ENCODE results near the gene KIF1A.

The KIF1A gene

DNA sequence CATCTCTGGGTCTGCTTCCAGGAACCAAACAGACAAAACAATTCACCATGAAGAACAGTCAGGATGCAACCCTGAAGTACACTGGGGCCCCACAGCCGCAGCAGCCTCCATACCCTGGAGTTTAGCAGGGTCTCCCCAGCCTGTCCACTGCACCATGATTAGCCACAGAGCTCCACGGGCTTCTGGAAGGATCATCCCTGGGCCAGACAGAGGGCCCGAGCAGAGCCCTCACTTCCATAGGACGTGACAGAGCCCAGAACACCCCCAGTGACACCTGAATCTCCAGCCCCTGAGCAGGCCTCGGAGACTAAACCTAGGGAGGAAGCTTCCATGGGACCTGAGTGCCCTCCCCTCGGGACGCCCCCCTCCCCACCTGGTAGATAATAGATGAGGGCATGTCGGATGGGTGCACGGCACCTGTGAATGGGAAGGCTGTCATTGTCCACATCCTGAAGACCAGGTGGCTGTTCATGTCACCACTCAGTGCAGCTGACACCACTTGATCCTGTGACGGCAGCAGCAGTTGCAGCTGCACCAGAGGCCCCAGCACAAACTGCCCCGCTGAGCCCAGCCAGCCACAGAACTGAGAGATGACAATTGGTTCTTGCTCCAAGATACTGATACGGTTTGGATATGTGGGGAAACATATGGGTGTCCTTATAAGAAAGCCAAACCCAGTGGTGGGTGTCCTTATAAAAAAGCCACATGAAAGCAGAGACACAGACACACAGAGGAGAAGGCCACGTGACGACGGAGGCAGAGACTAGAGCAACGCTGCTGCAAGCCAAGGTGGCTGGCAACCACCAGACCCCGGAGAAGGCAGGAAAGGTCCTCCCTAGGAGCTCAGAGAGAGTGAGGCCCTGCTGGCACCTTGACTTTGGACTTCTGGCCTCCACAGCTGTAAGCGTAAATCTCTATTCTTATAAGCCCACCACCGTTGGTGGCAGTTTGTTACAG lies 23.2 kb downstream of the KIF1A start:
- TF ChIP-seq, protein P1, sequence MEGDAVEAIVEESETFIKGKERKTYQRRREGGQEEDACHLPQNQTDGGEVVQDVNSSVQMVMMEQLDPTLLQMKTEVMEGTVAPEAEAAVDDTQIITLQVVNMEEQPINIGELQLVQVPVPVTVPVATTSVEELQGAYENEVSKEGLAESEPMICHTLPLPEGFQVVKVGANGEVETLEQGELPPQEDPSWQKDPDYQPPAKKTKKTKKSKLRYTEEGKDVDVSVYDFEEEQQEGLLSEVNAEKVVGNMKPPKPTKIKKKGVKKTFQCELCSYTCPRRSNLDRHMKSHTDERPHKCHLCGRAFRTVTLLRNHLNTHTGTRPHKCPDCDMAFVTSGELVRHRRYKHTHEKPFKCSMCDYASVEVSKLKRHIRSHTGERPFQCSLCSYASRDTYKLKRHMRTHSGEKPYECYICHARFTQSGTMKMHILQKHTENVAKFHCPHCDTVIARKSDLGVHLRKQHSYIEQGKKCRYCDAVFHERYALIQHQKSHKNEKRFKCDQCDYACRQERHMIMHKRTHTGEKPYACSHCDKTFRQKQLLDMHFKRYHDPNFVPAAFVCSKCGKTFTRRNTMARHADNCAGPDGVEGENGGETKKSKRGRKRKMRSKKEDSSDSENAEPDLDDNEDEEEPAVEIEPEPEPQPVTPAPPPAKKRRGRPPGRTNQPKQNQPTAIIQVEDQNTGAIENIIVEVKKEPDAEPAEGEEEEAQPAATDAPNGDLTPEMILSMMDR (IDR thresholded peaks at IDR 0.05; ENCODE audit: low read depth, low read length): no peak
- DNase-seq (ENCODE audit: extremely low read depth, low read depth): no peak

DNA sequence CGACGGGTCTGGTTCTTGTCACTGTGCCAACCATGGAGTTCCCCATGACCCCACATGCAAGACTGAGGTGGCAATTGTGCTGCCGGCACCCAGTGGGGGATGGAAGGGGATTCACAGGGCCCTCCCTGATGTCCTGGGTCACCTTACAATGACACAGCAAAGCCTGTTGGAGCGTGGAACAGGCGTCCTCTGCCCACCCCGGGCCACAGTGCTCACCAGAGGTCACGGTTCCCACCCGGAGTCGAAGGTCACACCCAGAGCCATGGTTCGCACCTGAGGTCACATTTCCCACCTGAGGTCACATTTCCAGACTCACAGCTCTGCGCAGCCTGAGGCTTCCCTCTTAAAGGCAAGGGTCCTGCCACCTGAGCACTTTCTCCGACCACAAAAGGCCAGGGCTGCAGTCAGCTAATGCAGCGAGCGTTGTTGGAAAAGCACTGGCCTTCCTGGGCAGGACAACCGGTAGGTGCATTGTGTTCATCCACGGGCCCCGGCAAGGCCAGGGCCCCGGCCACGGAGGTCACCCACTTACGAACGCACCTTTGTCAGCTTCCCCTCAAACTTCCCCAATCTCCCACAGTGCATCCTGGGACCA lies 24.0 kb downstream of the KIF1A start:
- TF ChIP-seq, protein P1 (IDR thresholded peaks at IDR 0.05; ENCODE audit: low read depth, low read length): no peak
- DNase-seq (ENCODE audit: extremely low read depth, low read depth): no peak

DNA sequence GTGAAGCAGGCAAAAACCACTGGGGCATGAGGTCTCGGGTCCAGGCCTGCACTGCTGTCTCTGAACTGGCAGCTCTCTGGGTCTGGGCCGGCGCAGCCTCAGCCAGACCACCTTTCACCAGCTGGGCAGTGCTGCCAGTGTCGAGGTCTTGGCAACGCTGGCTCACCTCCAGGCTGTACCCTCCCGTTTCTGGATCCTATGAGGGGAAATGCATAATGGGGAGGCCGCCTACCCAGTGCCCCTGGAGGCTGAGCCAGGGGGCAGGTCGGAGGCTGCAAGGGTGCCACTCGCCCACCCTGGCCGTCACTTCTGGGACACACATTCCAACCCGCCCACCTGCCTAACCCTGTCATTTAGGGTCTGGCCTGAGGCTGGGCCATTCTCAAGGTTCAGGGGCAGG lies 24.6 kb downstream of the KIF1A start:
- TF ChIP-seq, protein P1 (IDR thresholded peaks at IDR 0.05; ENCODE audit: low read depth, low read length): no peak
- DNase-seq (ENCODE audit: extremely low read depth, low read depth): no peak

DNA sequence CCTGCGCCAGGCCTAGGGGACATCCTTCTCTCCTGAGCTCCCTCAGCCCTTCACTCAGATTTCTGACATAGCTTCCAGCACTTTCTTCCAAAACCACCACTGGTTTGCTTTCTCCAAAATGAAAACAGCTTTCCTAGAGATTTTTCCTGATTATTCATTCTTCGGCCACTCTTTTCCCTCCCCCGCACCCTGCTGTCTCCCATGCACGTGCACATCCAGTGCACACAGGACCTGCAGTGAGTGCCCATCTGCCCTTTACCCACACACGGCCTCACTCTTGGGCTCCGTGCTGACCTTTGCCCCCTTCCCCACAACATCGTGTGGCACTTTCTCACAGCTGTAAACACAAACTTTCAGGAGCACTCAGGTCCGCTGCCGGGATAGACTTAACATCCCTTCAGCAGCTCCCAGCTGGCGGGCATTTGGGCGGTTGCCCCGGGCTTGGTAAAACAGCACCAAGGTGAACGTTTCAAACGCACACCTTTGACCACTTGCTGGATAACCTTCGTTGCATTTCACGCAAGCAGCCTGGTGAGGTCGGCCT lies 25.8 kb downstream of the KIF1A start:
- no peak for DNase-seq (ENCODE audit: extremely low read depth, low read depth)
- TF ChIP-seq, protein P1 (IDR thresholded peaks at IDR 0.05; ENCODE audit: low read depth, low read length): no peak

DNA sequence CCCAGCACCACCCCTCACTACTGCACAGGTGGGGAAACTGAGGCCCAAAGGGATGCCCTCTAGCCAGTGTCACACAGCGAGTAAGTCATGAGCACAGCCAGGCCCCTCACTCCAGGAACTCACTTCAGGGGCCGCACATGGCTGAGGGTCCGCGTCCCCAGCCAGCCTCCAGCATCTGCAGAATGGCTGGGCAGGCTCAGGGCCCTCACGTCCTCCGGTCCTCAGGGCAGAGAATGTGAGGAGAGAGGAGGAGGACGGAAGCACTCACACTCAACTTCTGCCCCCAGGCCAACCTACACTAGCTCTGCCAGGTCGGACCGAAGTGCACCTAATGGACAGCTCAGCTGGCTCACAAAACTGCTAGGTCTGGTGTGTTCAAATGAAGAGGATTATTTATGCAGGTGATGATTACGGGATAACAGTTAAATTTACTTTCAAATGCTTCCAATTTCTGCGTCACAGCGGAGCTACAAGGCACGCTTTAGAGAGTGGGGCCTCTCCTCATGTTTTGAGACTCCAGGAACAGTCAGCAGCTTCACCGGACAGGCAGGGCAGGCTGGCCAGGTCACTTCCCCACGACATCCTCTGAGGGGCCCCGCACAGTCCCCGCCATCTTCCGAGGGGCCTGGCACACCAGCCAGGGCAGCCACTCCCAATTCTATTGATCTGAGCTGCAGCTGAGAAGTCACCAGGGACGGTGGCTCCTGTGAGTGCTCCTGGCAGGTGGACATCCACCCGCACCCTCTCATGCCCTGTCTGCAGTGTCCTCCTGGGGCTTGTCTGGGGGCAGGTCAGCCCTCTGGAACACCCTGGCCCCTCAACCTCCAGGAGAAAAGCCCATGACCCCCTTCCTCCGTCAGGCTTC lies 26.5 kb downstream of the KIF1A start:
- TF ChIP-seq, protein P1 (IDR thresholded peaks at IDR 0.05; ENCODE audit: low read depth, low read length): no peak
- DNase-seq (ENCODE audit: extremely low read depth, low read depth): no peak

DNA sequence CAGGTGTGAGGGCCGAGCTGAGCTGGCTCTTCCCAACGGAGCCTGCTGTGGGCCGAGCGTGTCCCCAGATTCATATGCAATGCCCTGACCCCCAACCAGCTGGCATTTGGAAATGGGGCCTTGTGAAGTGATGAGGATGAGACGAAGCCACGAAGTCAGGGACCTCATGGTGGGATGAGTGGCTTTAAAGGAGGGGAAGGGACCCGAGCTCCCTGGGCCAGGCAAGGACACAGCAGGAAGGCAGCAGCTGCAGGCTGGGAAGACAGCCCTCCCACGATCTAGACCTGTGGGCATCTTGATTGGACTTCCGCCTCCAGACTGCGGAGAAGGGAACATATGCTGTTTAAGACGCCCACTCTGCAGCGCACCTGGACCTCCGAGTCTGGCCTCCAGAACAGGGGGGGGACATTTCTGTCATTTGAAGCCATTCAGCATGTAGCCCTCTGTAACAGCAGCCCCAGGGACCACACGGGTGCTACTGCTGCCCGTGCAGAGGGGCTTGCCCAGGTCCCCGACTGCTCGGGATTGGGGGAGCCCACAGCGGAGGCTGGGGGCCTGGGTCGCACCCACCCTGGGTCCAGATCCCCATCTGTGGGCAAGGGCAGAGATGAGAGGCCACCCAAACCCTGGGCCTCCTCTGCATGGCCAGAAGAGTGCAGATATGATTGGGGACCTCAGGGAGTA lies 27.2 kb downstream of the KIF1A start:
- TF ChIP-seq, protein P1 (IDR thresholded peaks at IDR 0.05; ENCODE audit: low read depth, low read length): no peak
- no peak for DNase-seq (ENCODE audit: extremely low read depth, low read depth)
